ENCODE measurements around the gene TAP2.

GRCh38 chr6:32799740-32800139 lies 38.8 kb downstream of the TAP2 start:
- no peak for TF ChIP-seq EZH2 (IDR thresholded peaks at IDR 0.05; ENCODE audit: insufficient read depth, poor library complexity, severe bottlenecking)
- TF ChIP-seq EZH2phosphoT487 (IDR thresholded peaks at IDR 0.05; ENCODE audit: insufficient read depth, low read depth), result no peak

Data from GM23248 (cell line).